Natural killer cell (primary cell): ENCODE measurements around the gene C6orf141. TPM values are rescaled to one million over a fixed set of nuclear protein-coding genes. Genes with fewer than 3 reads are reported as not detected.
A peak's percentile ranks its signal among the peaks of the same experiment; 100 is the strongest.

ENCODE experiments used
- ATAC-seq, 3 donors: fragments of 150-1000 bp in 2 of 3; fragments of 200-7000 bp in 1 of 3; cut with Tn5 transposase; 1 replicate in 1 of 3; 2 replicates in 2 of 3; pipeline ENCODE4 v1.10.0; 2021; ENCODE audit warnings: mild to moderate bottlenecking in 2 of 3, moderate library complexity in 2 of 3
- DNase-seq, 2 donors: peaks; one replicate each; pipeline versions ENCODE4 v3.0.0 to v3.0.0-alpha.2; 2013 to 2021; ENCODE audit warnings: mixed read lengths in 1 of 2
- H3K27ac ChIP-seq: one replicate; pipeline ENCODE4 v1.5.1; 2013; ENCODE audit warnings: mild to moderate bottlenecking, low read length
- H3K27me3 ChIP-seq: one replicate; pipeline ENCODE4 v1.6.1; 2013; ENCODE audit warnings: low read length; ENCODE audit not compliant: control insufficient read depth, insufficient read depth
- H3K36me3 ChIP-seq: one replicate; pipeline ENCODE4 v1.6.1; 2013; ENCODE audit warnings: low read length; ENCODE audit not compliant: control insufficient read depth, insufficient read depth
- H3K4me1 ChIP-seq: one replicate; pipeline ENCODE4 v1.6.1; 2013; ENCODE audit warnings: low read length; ENCODE audit not compliant: control insufficient read depth, insufficient read depth
- H3K4me3 ChIP-seq: one replicate; pipeline ENCODE4 v1.5.1; 2013; ENCODE audit warnings: low read length
- H3K9me3 ChIP-seq: one replicate; pipeline ENCODE4 v1.6.1; 2013; ENCODE audit warnings: low read length; ENCODE audit not compliant: control insufficient read depth, insufficient read depth
- H3K27ac Mint-ChIP-seq, 2 donors: one replicate each; pipeline ENCODE4 v1.8.0; 2022; ENCODE audit warnings: mild to moderate bottlenecking in 2 of 2, mixed read lengths in 2 of 2, moderate library complexity in 1 of 2
- H3K27me3 Mint-ChIP-seq, 2 donors: one replicate each; pipeline ENCODE4 v1.8.0; 2022; ENCODE audit warnings: low read depth in 2 of 2, mixed read lengths in 2 of 2
- H3K36me3 Mint-ChIP-seq: one replicate; pipeline ENCODE4 v1.8.0; 2022; ENCODE audit warnings: mixed read lengths
- H3K4me1 Mint-ChIP-seq, 2 donors: one replicate each; pipeline ENCODE4 v1.8.0; 2022; ENCODE audit warnings: mixed read lengths in 2 of 2
- H3K4me3 Mint-ChIP-seq: one replicate; pipeline ENCODE4 v1.8.0; 2022; ENCODE audit warnings: mild to moderate bottlenecking, moderate library complexity, mixed read lengths
- H3K9me3 Mint-ChIP-seq, 2 donors: one replicate each; pipeline ENCODE4 v1.8.0; 2022; ENCODE audit warnings: mixed read lengths in 2 of 2
- CTCF ChIP-seq: fragments of 200-600 bp; IDR thresholded peaks from one replicate; pipeline ENCODE4 v1.8.0; 2022; ENCODE audit warnings: antibody characterized with exemption
- WGBS: methylation state at CpG from one replicate; pipeline ENCODE4 v1.1.7; 2013; ENCODE audit warnings: missing lambda C conversion rate; ENCODE audit not compliant: insufficient coverage; 5-methylcytosine and 5-hydroxymethylcytosine counted together
- intact Hi-C: fragments of 100-400 bp; cut with micrococcal nuclease; formaldehyde crosslinking; loops from one replicate; pipeline ENCODE4 v1.14.2; 2022
- total RNA-seq, 4 donors: library from RNA; stranded (reverse); fragments of 120-200 nt in 1 of 4; gene quantifications; one replicate each; pipeline versions ENCODE4 v1.2.3 to v1.2.4, GENCODE V29; 2013 to 2022

The C6orf141 gene
- total RNA-seq, 3 donors from 2014 or later (not counting 1 experiment from before 2014, with no cell fraction given) = not detected

GRCh38 chr6:49531774-49532569 lies 18.5 kb upstream of the C6orf141 start:
- TF ChIP-seq CTCF = peak; percentile 63
- WGBS = 0% methylated on average over 2 of the region's 3 CpGs
- no peaks in the 10 kb centered on the region for H3K4me1 Mint-ChIP-seq
- H3K36me3 ChIP-seq = no peaks in the 10 kb centered on the region
- H3K4me3 ChIP-seq = no peak overlapping the region
- no peaks in the 10 kb centered on the region for H3K27me3 Mint-ChIP-seq
- DNase-seq (peak in 1 of 2 donors; percentile 48), ATAC-seq (peak in 2 of 3 donors; percentile 55 to 66)
- H3K27me3 ChIP-seq = no peaks in the 10 kb centered on the region
- no peak overlapping the region for H3K27ac ChIP-seq
- H3K4me1 ChIP-seq = no peaks in the 10 kb centered on the region
- no peaks in the 10 kb centered on the region for H3K9me3 Mint-ChIP-seq
- H3K27ac Mint-ChIP-seq = no peak overlapping the region
- intact Hi-C loops = loop anchor here (10.0 kb wide), 1 partner anchor 303 kb away; no protein-coding TSS in a partner anchor
- H3K36me3 Mint-ChIP-seq = no peaks in the 10 kb centered on the region
- H3K9me3 ChIP-seq = no peaks in the 10 kb centered on the region
- H3K4me3 Mint-ChIP-seq = peak overlapping the region; percentile 10

- H3K4me1 ChIP-seq = no peaks in the 10 kb centered on the region
- TF ChIP-seq CTCF = no peak
- no peak overlapping the region for H3K27ac ChIP-seq
- intact Hi-C loops = loop anchor here (10.0 kb wide), 1 partner anchor 299 kb away; no protein-coding TSS in a partner anchor
- H3K4me3 ChIP-seq = no peak overlapping the region
- DNase-seq = no peak
- WGBS = no CpG with 5 or more reads among the region's 5 CpGs
- H3K27me3 Mint-ChIP-seq = no peaks in the 10 kb centered on the region
- no peaks in the 10 kb centered on the region for H3K27me3 ChIP-seq
- H3K9me3 Mint-ChIP-seq = no peaks in the 10 kb centered on the region
- no peak overlapping the region for H3K4me3 Mint-ChIP-seq
- ATAC-seq = no peak
- H3K36me3 ChIP-seq = no peaks in the 10 kb centered on the region
- H3K9me3 ChIP-seq = no peaks in the 10 kb centered on the region
- no peaks in the 10 kb centered on the region for H3K36me3 Mint-ChIP-seq
- H3K4me1 Mint-ChIP-seq = no peaks in the 10 kb centered on the region
- no peak overlapping the region for H3K27ac Mint-ChIP-seq
Measured at GRCh38 chr6:49535795-49536194, 14.7 kb upstream of the C6orf141 start.

- DNase-seq = no peak
- no peak overlapping the region for H3K27ac ChIP-seq
- no peak for ATAC-seq
- TF ChIP-seq CTCF = no peak
- no peaks in the 10 kb centered on the region for H3K27me3 Mint-ChIP-seq
- no peaks in the 10 kb centered on the region for H3K27me3 ChIP-seq
- H3K27ac Mint-ChIP-seq = no peak overlapping the region
- H3K4me1 Mint-ChIP-seq = no peaks in the 10 kb centered on the region
- H3K9me3 Mint-ChIP-seq = no peaks in the 10 kb centered on the region
- no peaks in the 10 kb centered on the region for H3K36me3 ChIP-seq
- intact Hi-C loops = loop anchor here (10.0 kb wide), 1 partner anchor 296 kb away; no protein-coding TSS in a partner anchor
- 94% methylated on average over 1 of the region's 3 CpGs for WGBS
- no peak overlapping the region for H3K4me3 ChIP-seq
- no peaks in the 10 kb centered on the region for H3K9me3 ChIP-seq
- no peaks in the 10 kb centered on the region for H3K36me3 Mint-ChIP-seq
- H3K4me1 ChIP-seq = no peaks in the 10 kb centered on the region
- no peak overlapping the region for H3K4me3 Mint-ChIP-seq
Measured at GRCh38 chr6:49539102-49539501, 11.4 kb upstream of the C6orf141 start.
